Hepatocyte (in vitro differentiated cells): ENCODE measurements around the gene CBFA2T3. TPM values are rescaled to one million over a fixed set of nuclear protein-coding genes. Genes with fewer than 3 reads are reported as not detected.

Experiments
- DNase-seq: peaks from one replicate; pipeline ENCODE4 v3.0.0-alpha.2; 2016; ENCODE audit warnings: low spot score
- H2AFZ ChIP-seq: fragments of 200-600 bp; sonication (generic); 2 replicates; pipeline ENCODE4 v1.6.0; 2016; ENCODE audit warnings: antibody characterized with exemption, mild to moderate bottlenecking
- H3K27ac ChIP-seq: fragments of 200-600 bp; sonication (generic); 2 replicates; pipeline ENCODE4 v1.5.1; 2016; ENCODE audit warnings: mild to moderate bottlenecking
- H3K27me3 ChIP-seq: fragments of 200-600 bp; sonication (generic); 2 replicates; pipeline ENCODE4 v1.6.1; 2016
- H3K36me3 ChIP-seq: fragments of 200-600 bp; sonication (generic); replicated peaks from 2 replicates; pipeline ENCODE4 v1.5.1; 2016; ENCODE audit warnings: low read depth; ENCODE audit not compliant: insufficient read depth
- H3K4me1 ChIP-seq: fragments of 200-600 bp; sonication (generic); 2 replicates; pipeline ENCODE4 v1.5.1; 2016; ENCODE audit warnings: mild to moderate bottlenecking, moderate library complexity; ENCODE audit not compliant: insufficient read depth
- H3K4me2 ChIP-seq: fragments of 200-600 bp; sonication (generic); 2 replicates; pipeline ENCODE4 v1.6.0; 2016
- H3K4me3 ChIP-seq: fragments of 200-600 bp; sonication (generic); 2 replicates; pipeline ENCODE4 v1.5.1; 2016; ENCODE audit warnings: mild to moderate bottlenecking
- H3K79me2 ChIP-seq: fragments of 200-600 bp; sonication (generic); 2 replicates; pipeline ENCODE4 v1.6.0; 2017; ENCODE audit warnings: mild to moderate bottlenecking
- H3K9me2 ChIP-seq: fragments of 200-600 bp; sonication (generic); replicated peaks from 2 replicates; pipeline ENCODE4 v1.6.0; 2017; ENCODE audit warnings: mild to moderate bottlenecking; ENCODE audit not compliant: insufficient read depth
- H3K9me3 ChIP-seq: fragments of 200-600 bp; sonication (generic); 2 replicates; pipeline ENCODE4 v1.5.1; 2016; ENCODE audit warnings: low read depth, mild to moderate bottlenecking
- H4K20me1 ChIP-seq: fragments of 200-600 bp; sonication (generic); 2 replicates; pipeline ENCODE4 v1.6.0; 2016; ENCODE audit warnings: mild to moderate bottlenecking; ENCODE audit not compliant: insufficient read depth, poor library complexity, severe bottlenecking
- EZH2 ChIP-seq: fragments of 200-600 bp; sonication (generic); IDR thresholded peaks from 2 replicates; pipeline ENCODE4 v1.6.1; 2016; ENCODE audit warnings: antibody characterized with exemption, mild to moderate bottlenecking, borderline replicate concordance
- EZH2phosphoT487 ChIP-seq: fragments of 200-600 bp; sonication (generic); IDR thresholded peaks from one replicate; pipeline ENCODE4 v1.6.1; 2018; ENCODE audit warnings: antibody characterized with exemption, mild to moderate bottlenecking, low read depth, moderate library complexity; ENCODE audit not compliant: unreplicated experiment, severe bottlenecking
- WGBS: methylation state at CpG from one replicate; pipeline ENCODE4 v1.1.6; 2016; ENCODE audit warnings: low lambda C conversion rate; ENCODE audit errors: missing lambda C conversion rate; 5-methylcytosine and 5-hydroxymethylcytosine counted together
- polyA plus RNA-seq: library from polyadenylated mRNA; unstranded; fragments of >200 nt; fragmentation: Nextera tagmentation; extraction: Ambion mirVana; gene quantifications from 2 replicates; pipeline ENCODE4 v1.2.1, GENCODE V29; 2016
- total RNA-seq: library from RNA; depleted of rRNA; stranded (reverse); fragments of >200 nt; gene quantifications from 2 replicates; pipeline ENCODE4 v1.2.3, GENCODE V29; 2014
- TF ChIP-seq, protein P1 (sequence below): fragments of 200-600 bp; sonication (generic); IDR thresholded peaks from 2 replicates; pipeline ENCODE4 v1.5.1; 2016; ENCODE audit warnings: antibody characterized with exemption, mild to moderate bottlenecking; ENCODE audit not compliant: poor library complexity

Gene CBFA2T3
- total and polyA plus RNA-seq, 2 experiments from 2014 or later = 0.07 to 1.5 TPM

DNA sequence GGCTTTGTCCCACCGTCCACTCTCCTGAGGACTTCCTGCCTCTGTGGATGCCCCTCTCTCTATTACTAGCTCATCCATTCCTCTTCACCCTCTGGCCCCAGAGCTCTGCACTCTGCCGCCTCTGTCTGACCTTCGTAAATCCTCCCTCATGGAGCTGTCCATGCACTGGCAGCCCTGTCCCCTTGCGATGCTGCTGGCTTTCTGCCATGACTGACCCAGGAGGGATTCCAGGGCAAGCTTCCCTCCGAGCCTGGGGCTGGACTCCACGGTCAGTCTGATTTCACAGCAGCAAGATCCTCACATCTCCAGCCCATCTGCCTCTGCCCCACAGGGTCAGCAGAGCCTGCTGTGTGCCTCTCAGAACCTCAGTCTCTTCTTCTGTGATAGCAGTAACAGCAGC is 4.7 kb downstream of the CBFA2T3 start:
- no peak for DNase-seq
- Histone ChIP-seq H4K20me1 (no peaks in the 10 kb centered on the region), H2AFZ (no peak overlapping the region), H3K36me3 (no peaks in the 10 kb centered on the region), H3K9me3 (no peaks in the 10 kb centered on the region), H3K4me3 (no peak overlapping the region), H3K4me2 (no peak overlapping the region), H3K79me2 (no peaks in the 10 kb centered on the region), H3K27me3 (no peaks in the 10 kb centered on the region), H3K4me1 (no peaks in the 10 kb centered on the region), H3K9me2 (no peaks in the 10 kb centered on the region), H3K27ac (no peak overlapping the region)
- TF ChIP-seq EZH2 = no peak
- TF ChIP-seq EZH2phosphoT487 = no peak
- TF ChIP-seq, protein P1, sequence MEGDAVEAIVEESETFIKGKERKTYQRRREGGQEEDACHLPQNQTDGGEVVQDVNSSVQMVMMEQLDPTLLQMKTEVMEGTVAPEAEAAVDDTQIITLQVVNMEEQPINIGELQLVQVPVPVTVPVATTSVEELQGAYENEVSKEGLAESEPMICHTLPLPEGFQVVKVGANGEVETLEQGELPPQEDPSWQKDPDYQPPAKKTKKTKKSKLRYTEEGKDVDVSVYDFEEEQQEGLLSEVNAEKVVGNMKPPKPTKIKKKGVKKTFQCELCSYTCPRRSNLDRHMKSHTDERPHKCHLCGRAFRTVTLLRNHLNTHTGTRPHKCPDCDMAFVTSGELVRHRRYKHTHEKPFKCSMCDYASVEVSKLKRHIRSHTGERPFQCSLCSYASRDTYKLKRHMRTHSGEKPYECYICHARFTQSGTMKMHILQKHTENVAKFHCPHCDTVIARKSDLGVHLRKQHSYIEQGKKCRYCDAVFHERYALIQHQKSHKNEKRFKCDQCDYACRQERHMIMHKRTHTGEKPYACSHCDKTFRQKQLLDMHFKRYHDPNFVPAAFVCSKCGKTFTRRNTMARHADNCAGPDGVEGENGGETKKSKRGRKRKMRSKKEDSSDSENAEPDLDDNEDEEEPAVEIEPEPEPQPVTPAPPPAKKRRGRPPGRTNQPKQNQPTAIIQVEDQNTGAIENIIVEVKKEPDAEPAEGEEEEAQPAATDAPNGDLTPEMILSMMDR = no peak
- WGBS = 50% methylated on average over 6 of the region's 6 CpGs

DNA sequence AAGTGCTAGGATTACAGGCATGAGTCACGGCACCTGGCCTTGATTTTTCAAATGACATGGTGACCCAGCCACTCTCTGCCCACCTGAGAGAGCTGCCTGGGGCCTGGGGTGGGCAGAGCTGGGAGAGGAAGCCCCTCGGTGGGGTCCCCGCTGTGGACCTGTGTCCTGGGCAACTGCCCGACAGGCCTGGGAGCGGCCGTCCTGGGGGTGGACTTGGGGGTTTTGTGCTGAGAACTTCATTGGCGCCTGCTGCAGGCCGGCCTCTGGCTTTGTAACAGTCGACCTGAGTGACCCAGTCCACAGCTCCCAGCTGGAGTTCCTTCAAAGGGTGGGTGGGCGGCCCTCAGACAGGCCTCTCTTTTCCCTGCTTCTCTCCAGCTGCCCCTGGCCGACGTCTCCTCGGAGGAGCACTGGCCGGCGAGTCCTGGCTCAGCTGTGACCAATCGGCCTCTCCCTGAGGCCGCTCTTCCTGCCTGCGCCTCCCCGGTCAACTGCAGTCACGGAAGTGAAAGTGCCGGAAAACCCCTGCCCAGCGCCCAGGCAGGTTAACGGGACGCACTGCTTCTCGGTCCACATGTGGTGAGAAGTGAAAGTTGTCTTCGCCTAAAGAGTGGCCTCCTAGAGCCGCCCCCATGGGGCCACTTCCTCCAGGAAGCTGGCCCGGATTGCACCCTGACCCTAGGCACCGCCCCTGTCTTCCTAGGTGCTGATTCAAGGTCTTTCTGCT is 5.5 kb downstream of the CBFA2T3 start:
- H3K79me2 ChIP-seq = no peaks in the 10 kb centered on the region
- DNase-seq = no peak
- WGBS = 87% methylated on average over 27 of the region's 29 CpGs
- H3K27me3 ChIP-seq = no peaks in the 10 kb centered on the region
- no peaks in the 10 kb centered on the region for H4K20me1 ChIP-seq
- H3K27ac ChIP-seq = no peak overlapping the region
- no peaks in the 10 kb centered on the region for H3K9me3 ChIP-seq
- TF ChIP-seq, protein P1 = no peak
- TF ChIP-seq EZH2phosphoT487 (no peak), EZH2 (no peak)
- no peaks in the 10 kb centered on the region for H3K4me1 ChIP-seq
- no peak overlapping the region for H3K4me3 ChIP-seq
- no peak overlapping the region for H3K4me2 ChIP-seq
- H2AFZ ChIP-seq = no peak overlapping the region
- no peaks in the 10 kb centered on the region for H3K9me2 ChIP-seq
- H3K36me3 ChIP-seq = no peaks in the 10 kb centered on the region

DNA sequence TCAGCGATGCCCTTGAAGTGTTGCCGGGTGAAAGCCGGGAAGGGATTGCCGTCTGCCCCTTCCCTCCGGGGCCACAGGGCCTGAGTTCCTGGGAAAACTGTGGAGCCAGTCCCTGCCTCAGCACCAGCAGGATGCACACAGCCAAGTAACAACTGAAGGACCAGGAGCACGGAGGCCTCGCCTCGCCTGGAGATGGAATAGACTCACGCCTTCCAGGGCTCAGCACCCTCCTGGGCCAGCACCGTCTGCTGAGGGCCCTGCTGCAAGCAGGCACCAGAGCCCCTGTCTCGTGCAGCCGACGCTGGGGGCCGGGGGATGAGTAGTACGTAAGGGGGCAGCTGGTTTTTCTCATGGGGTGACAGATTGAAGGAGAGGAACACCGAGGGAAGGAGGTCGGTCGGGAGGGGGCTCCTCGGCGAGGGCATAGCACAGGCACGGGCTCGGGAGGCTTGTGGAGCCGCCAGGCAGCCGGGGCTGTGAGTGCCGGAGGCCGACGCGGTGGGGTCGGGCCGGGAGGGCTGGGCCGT is 6.4 kb downstream of the CBFA2T3 start:
- Histone ChIP-seq H3K4me1 (no peaks in the 10 kb centered on the region), H3K4me3 (no peak overlapping the region), H3K4me2 (no peak overlapping the region), H3K27me3 (no peaks in the 10 kb centered on the region), H3K27ac (no peak overlapping the region), H3K36me3 (no peaks in the 10 kb centered on the region), H3K9me2 (no peaks in the 10 kb centered on the region), H3K79me2 (no peaks in the 10 kb centered on the region), H4K20me1 (no peaks in the 10 kb centered on the region), H2AFZ (no peak overlapping the region), H3K9me3 (no peaks in the 10 kb centered on the region)
- TF ChIP-seq EZH2 (no peak), EZH2phosphoT487 (no peak)
- TF ChIP-seq, protein P1 = no peak
- no peak for DNase-seq
- WGBS = 69% methylated on average over 27 of the region's 31 CpGs
